ENCODE results near the gene ARPC1A.

GRCh38 chr7:99320371-99320770 is 5.3 kb upstream of the ARPC1A start:
- TF ChIP-seq, protein P1, sequence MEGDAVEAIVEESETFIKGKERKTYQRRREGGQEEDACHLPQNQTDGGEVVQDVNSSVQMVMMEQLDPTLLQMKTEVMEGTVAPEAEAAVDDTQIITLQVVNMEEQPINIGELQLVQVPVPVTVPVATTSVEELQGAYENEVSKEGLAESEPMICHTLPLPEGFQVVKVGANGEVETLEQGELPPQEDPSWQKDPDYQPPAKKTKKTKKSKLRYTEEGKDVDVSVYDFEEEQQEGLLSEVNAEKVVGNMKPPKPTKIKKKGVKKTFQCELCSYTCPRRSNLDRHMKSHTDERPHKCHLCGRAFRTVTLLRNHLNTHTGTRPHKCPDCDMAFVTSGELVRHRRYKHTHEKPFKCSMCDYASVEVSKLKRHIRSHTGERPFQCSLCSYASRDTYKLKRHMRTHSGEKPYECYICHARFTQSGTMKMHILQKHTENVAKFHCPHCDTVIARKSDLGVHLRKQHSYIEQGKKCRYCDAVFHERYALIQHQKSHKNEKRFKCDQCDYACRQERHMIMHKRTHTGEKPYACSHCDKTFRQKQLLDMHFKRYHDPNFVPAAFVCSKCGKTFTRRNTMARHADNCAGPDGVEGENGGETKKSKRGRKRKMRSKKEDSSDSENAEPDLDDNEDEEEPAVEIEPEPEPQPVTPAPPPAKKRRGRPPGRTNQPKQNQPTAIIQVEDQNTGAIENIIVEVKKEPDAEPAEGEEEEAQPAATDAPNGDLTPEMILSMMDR (conservative IDR thresholded peaks at IDR 0.05; ENCODE audit: low read depth, low read length), result no peak
- TF ChIP-seq EZH2 (IDR thresholded peaks at IDR 0.05; ENCODE audit: low read length, unreplicated experiment), result no peak
